HepG2 (cell line): ENCODE results near the gene ADAP2. TPM values are rescaled to one million over a fixed set of nuclear protein-coding genes. Genes with fewer than 3 reads are reported as not detected.
"Not testable (repeated sequence)": the region's sequence is repeated elsewhere in the genome, so short reads cannot be mapped to it uniquely, and the experiment has no call there.

Experiments used
- ATAC-seq: fragments of 200-7000 bp; cut with Tn5 transposase; 3 replicates; pipeline ENCODE4 v1.9.1; 2020; ENCODE audit warnings: mild to moderate bottlenecking, moderate library complexity
- BruUV-seq: library from RNA; stranded (reverse); fragments of 400-500 nt; replicated peaks from 2 replicates; lab custom pipeline; 2021; lab: Mats Ljungman, UMichigan
- CTCF ChIA-PET: fragments of 300-600 bp; formaldehyde crosslinking; extraction: SDS; loops from one replicate; lab custom pipeline; 2021; ENCODE audit warnings: low total read pairs, inconsistent platforms, low intra/inter-chr PET ratio; lab: Yijun Ruan, JAX
- POLR2A ChIA-PET: fragments of 350-600 bp; sonication (Branson Sonifier 250); formaldehyde crosslinking; loops from one replicate; lab custom pipeline; 2020; ENCODE audit warnings: antibody characterized with exemption, inconsistent platforms; lab: Yijun Ruan, JAX
- DNase-seq: peaks from one replicate; pipeline ENCODE4 v3.0.0-alpha.2; 2015; ENCODE audit warnings: low spot score
- FAIRE-seq: peaks from 3 replicates; lab custom pipeline; 2011; peaks lifted over from hg19 to GRCh38; lab: Jason Lieb, UNC
- H2AFZ ChIP-seq: one replicate; pipeline ENCODE4 v1.6.1; 2011; ENCODE audit warnings: low read length, inconsistent platforms
- H3K27ac ChIP-seq: fragments of 300-600 bp; 3 replicates; pipeline ENCODE4 v1.8.0; 2011; ENCODE audit warnings: mixed run types, mild to moderate bottlenecking, mixed read lengths, low read length, inconsistent platforms; ENCODE audit not compliant: insufficient read depth; ENCODE audit errors: extremely low read length
- H3K27me3 ChIP-seq, 2 experiments: fragments of 200-600 bp in 1 of 2; 2 replicates in 1 of 2; 3 replicates in 1 of 2; pipeline versions ENCODE4 v1.6.0 to v1.8.0; 2011; ENCODE audit warnings: low read length in 2 of 2, mild to moderate bottlenecking in 2 of 2, moderate library complexity in 2 of 2, inconsistent platforms in 1 of 2; ENCODE audit not compliant: insufficient read depth in 2 of 2, control insufficient read depth in 1 of 2
- H3K36me3 ChIP-seq, 2 experiments: fragments of 200-600 bp in 1 of 2; replicated peaks in 1 of 2; 2 replicates in 1 of 2; 3 replicates in 1 of 2; pipeline versions ENCODE4 v1.5.1 to v1.8.0; 2011; ENCODE audit warnings: low read length in 2 of 2, inconsistent platforms in 1 of 2; ENCODE audit not compliant: insufficient read depth in 2 of 2, control insufficient read depth in 1 of 2
- H3K4me1 ChIP-seq: 2 replicates; pipeline ENCODE4 v1.5.1; 2012; ENCODE audit warnings: low read length, inconsistent platforms; ENCODE audit not compliant: insufficient read depth
- H3K4me2 ChIP-seq: 2 replicates; pipeline ENCODE4 v1.6.0; 2011; ENCODE audit warnings: low read depth, low read length, inconsistent platforms
- H3K4me3 ChIP-seq, 3 experiments: fragments of 200-600 bp in 1 of 3; sonication (generic), shearing (Covaris generic) in 1 of 3; replicated peaks in 1 of 3; 2 replicates each; pipeline ENCODE4 v1.5.1; 2011 to 2016; ENCODE audit warnings: low read length in 3 of 3, inconsistent platforms in 2 of 3, low read depth in 2 of 3, mild to moderate bottlenecking in 2 of 3, control low read depth in 1 of 3, mixed read lengths in 1 of 3; ENCODE audit not compliant: insufficient read depth in 1 of 3
- H3K79me2 ChIP-seq: one replicate; pipeline ENCODE4 v1.6.1; 2011; ENCODE audit warnings: low read length, inconsistent platforms; ENCODE audit not compliant: insufficient read depth
- H3K9ac ChIP-seq: 2 replicates; pipeline ENCODE4 v1.6.0; 2011; ENCODE audit warnings: mild to moderate bottlenecking, low read depth, low read length, inconsistent platforms; ENCODE audit not compliant: insufficient read depth
- H3K9me3 ChIP-seq: 2 replicates; pipeline ENCODE4 v1.5.1; 2012; ENCODE audit warnings: mild to moderate bottlenecking, low read length
- H4K20me1 ChIP-seq: 2 replicates; pipeline ENCODE4 v1.6.0; 2011; ENCODE audit warnings: inconsistent platforms, mild to moderate bottlenecking, low read length, moderate library complexity; ENCODE audit not compliant: insufficient read depth
- KDM1A ChIP-seq: IDR thresholded peaks from 2 replicates; pipeline ENCODE4 v1.6.1; 2016; ENCODE audit warnings: missing compliant biosample characterization
- MAFF ChIP-seq: IDR thresholded peaks from 2 replicates; pipeline ENCODE4 v1.6.1; 2011; ENCODE audit warnings: low read depth, low read length, improper control_type of control experiment
- MAFK ChIP-seq, 2 experiments: IDR thresholded peaks in 1 of 2; conservative IDR thresholded peaks in 1 of 2; 2 replicates each; pipeline ENCODE4 v1.6.1; 2011; ENCODE audit warnings: improper control_type of control experiment in 2 of 2, low read length in 2 of 2
- ZNF547 ChIP-seq: sonication (generic); formaldehyde crosslinking; IDR thresholded peaks from 2 replicates; pipeline ENCODE4 v1.5.1; 2020; ENCODE audit warnings: mild to moderate bottlenecking, missing genetic modification reagents
- WGBS: methylation state at CpG from one replicate; pipeline ENCODE4 v1.1.6; 2017; ENCODE audit warnings: low lambda C conversion rate; 5-methylcytosine and 5-hydroxymethylcytosine counted together
- in situ Hi-C: cut with HindIII; loops from 2 replicates; pipeline ENCODE4 v1.10.0; 2017; ENCODE audit warnings: low pct_unique_long_range_greater_than_20kb; ENCODE audit not compliant: extremely low pct_ligation_motif_present
- intact Hi-C: fragments of 100-400 bp; cut with micrococcal nuclease; formaldehyde crosslinking; loops from one replicate; pipeline ENCODE4 v1.10.0; 2022; ENCODE audit not compliant: unreplicated experiment
- polyA plus RNA-seq, 8 experiments: library from polyadenylated mRNA; depleted of rRNA in 3 of 8; stranded (reverse) in 7 of 8; unstranded in 1 of 8; fragments of >200 nt; fragmentation: Illumina TruSeq in 4 of 8; extraction: Trizol in 4 of 8; gene quantifications; 2 replicates each; pipeline versions ENCODE4 v1.2.1 to v1.2.3, GENCODE V29; 2011 to 2016; ENCODE audit warnings: low read depth in 4 of 8, missing spikeins in 1 of 8, mixed read lengths in 1 of 8; ENCODE audit not compliant: insufficient read depth in 1 of 8
- total RNA-seq, 5 experiments: library from RNA; depleted of rRNA; stranded (reverse); fragments of >200 nt; fragmentation: Illumina TruSeq; extraction: Trizol; gene quantifications; 2 replicates each; pipeline ENCODE4 v1.2.3, GENCODE V29; 2016; ENCODE audit warnings: low read depth in 1 of 5

ADAP2 gene
- total and polyA plus RNA-seq, 2 of the 13 experiments (the other 11 are each of a cell fraction or from before 2014, with no cell fraction given): 0.51 to 0.70 TPM

- H3K4me2 ChIP-seq: no peak overlapping the region
- H3K27me3 ChIP-seq: no peaks in the 10 kb centered on the region; a peak in 1 of 5 replicates
- H3K9me3 ChIP-seq: no peaks in the 10 kb centered on the region
- no peak for ATAC-seq
- no peaks in the 10 kb centered on the region for H4K20me1 ChIP-seq
- no TSS peak for BruUV-seq
- H3K79me2 ChIP-seq: no peaks in the 10 kb centered on the region
- H3K27ac ChIP-seq: no peak overlapping the region
- WGBS: 41% methylated on average over 8 of the region's 8 CpGs
- no peak for FAIRE-seq
- ChIA-PET POLR2A (no interaction called here), CTCF (no interaction called here)
- no peaks in the 10 kb centered on the region for H3K36me3 ChIP-seq
- intact Hi-C loops: no loop called here
- peak; percentile 72 to 76 for TF ChIP-seq MAFK (conservative IDR thresholded peaks at IDR 0.05 in 1 of 2, IDR thresholded peaks at IDR 0.05 in 1 of 2; ENCODE audit: low read length in 2 of 2)
- TF ChIP-seq KDM1A: no peak
- TF ChIP-seq MAFF: peak; percentile 73
- TF ChIP-seq ZNF547 (CRISPR knock-in tag): no peak
- H2AFZ ChIP-seq: no peak overlapping the region
- H3K9ac ChIP-seq: no peak overlapping the region
- H3K4me3 ChIP-seq: no peak overlapping the region
- no peak for DNase-seq
- peaks cover 12% of the 10 kb centered on the region; the same call in 1 of the 2 replicates for H3K4me1 ChIP-seq
- in situ Hi-C loops: no loop called here
These were observed 53.5 kb downstream of the ADAP2 start for GRCh38 chr17:30975042-30975820.

GRCh38 chr17:30979919-30980318, 58.2 kb downstream of the ADAP2 start:
- H3K27ac ChIP-seq, H3K36me3 ChIP-seq, DNase-seq, CTCF ChIA-PET, intact Hi-C loops, H3K79me2 ChIP-seq, H3K4me1 ChIP-seq, BruUV-seq, H4K20me1 ChIP-seq, FAIRE-seq, POLR2A ChIA-PET, H3K27me3 ChIP-seq, H2AFZ ChIP-seq, H3K9me3 ChIP-seq, H3K9ac ChIP-seq, ATAC-seq, H3K4me2 ChIP-seq, in situ Hi-C loops, H3K4me3 ChIP-seq: not testable (repeated sequence)
- 82% methylated on average over 7 of the region's 33 CpGs for WGBS
